D721Med (cell line): ENCODE results near the gene CXXC5.

Experiments
- DNase-seq: peaks from one replicate; pipeline ENCODE4 v3.0.0; 2011; ENCODE audit warnings: low spot score; ENCODE audit not compliant: insufficient read length
- FAIRE-seq: peaks from 2 replicates; lab custom pipeline; 2011; peaks lifted over from hg19 to GRCh38; lab: Jason Lieb, UNC
- TF ChIP-seq, protein P1 (sequence below): IDR thresholded peaks from 2 replicates; pipeline ENCODE4 v1.5.1; 2012; ENCODE audit warnings: mild to moderate bottlenecking, control low read depth; ENCODE audit not compliant: insufficient read depth; ENCODE audit errors: missing control alignments

CXXC5 gene

DNA sequence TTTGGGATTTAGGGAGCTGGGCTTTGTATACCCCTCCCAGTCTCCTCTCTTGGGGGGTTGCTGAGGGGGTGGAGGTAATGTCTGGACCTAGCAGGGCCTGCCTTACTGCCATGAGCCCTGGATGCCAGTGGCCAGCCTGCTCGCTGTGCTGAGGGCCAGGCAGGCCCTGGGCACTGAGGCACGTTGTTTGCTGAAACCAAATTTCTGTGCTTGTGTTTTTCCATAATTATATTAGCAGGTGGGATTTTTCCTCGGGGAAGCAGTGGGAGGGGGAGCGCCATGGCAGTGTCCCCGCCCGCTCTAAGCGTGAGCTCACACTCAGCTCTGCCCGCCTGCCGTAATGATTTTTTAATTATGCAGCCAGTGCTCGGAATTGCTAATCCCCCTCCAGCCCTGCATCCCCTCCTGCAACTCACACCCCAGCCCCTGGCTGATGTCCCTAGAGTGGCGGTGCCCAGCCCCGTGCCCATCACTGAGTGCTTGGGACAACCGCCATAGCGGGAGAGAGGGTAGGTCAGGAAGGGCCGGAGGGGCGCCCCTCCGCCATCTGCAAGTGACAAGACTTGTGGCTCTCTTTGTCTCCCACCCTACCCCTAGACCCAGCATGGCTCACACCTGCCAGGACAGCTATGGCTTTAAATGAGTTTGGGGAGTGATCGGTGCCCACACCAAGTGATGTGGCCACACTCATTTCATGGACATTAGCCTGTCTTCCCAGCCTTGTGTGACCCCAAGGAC lies 20.9 kb downstream of the CXXC5 start:
- DNase-seq (peak; percentile 69), FAIRE-seq (no peak)
- TF ChIP-seq, protein P1, sequence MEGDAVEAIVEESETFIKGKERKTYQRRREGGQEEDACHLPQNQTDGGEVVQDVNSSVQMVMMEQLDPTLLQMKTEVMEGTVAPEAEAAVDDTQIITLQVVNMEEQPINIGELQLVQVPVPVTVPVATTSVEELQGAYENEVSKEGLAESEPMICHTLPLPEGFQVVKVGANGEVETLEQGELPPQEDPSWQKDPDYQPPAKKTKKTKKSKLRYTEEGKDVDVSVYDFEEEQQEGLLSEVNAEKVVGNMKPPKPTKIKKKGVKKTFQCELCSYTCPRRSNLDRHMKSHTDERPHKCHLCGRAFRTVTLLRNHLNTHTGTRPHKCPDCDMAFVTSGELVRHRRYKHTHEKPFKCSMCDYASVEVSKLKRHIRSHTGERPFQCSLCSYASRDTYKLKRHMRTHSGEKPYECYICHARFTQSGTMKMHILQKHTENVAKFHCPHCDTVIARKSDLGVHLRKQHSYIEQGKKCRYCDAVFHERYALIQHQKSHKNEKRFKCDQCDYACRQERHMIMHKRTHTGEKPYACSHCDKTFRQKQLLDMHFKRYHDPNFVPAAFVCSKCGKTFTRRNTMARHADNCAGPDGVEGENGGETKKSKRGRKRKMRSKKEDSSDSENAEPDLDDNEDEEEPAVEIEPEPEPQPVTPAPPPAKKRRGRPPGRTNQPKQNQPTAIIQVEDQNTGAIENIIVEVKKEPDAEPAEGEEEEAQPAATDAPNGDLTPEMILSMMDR: no peak

DNA sequence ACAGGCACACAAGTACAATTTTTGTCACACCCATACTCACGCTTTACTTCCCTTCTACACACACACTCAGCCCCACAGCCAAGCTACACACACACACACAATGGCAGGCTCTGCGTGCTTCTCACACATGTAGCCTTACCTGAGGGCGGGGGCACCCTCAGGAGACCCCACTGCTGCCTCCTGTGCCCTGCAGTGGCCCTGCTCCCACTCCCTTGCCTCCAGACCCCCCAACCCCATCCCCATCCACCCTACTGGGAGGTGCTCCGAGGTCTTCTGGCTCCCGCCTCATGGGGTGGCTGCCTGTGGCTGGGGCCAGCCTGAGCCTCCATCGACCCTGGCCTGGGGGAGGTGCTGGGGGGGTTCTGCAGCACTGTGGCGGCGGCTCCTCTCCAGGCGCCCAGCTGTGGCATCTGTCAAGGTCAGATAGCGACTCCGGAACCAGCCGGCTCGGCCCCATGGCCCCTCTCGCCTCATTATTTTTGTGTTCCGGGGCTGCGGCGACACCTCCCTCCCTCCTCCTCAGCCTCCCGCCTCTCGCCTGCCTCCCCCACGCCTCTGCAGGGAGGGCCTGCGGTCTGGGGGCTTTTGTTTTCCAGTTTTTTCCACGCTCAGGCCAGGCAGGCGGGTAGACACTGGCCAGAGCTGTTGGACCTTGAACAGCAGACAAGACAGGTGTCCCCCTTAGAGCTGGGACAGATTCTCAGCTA lies 21.7 kb downstream of the CXXC5 start:
- TF ChIP-seq, protein P1: no peak
- FAIRE-seq (no peak), DNase-seq (no peak)

DNA sequence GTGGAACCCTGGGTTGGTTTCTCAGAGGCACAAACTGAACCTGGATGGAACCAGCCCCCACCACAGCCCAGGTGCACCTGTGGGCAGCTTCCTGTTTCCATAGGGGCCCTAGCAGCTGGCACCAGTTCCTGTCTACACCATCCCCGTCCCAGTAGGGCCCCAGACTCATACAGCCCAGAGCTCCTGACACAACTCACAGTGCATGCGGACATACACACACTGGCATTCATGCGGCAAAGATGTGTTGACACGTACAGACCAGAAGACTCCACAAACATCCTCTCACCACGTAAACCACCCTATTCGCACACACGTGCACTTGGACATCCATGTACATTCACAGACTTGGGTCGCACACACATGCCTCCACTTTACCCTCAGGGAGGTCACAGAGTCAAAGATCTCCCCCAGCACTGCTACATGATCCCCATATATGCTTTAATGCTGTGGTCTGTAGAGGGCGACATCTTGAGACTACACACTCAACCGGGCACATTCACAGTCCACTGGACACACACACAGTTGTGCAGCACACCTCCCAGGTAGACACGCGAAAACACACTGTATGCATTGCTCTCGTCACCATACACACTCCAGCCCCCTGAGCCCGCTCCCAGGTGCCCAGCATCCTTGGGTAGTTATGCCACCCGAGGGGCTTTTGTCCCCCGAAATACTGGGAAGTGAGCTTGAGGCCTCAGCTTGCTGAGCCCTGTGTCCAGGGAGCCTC lies 22.4 kb downstream of the CXXC5 start:
- no peak for FAIRE-seq
- TF ChIP-seq, protein P1: no peak
- DNase-seq: no peak

DNA sequence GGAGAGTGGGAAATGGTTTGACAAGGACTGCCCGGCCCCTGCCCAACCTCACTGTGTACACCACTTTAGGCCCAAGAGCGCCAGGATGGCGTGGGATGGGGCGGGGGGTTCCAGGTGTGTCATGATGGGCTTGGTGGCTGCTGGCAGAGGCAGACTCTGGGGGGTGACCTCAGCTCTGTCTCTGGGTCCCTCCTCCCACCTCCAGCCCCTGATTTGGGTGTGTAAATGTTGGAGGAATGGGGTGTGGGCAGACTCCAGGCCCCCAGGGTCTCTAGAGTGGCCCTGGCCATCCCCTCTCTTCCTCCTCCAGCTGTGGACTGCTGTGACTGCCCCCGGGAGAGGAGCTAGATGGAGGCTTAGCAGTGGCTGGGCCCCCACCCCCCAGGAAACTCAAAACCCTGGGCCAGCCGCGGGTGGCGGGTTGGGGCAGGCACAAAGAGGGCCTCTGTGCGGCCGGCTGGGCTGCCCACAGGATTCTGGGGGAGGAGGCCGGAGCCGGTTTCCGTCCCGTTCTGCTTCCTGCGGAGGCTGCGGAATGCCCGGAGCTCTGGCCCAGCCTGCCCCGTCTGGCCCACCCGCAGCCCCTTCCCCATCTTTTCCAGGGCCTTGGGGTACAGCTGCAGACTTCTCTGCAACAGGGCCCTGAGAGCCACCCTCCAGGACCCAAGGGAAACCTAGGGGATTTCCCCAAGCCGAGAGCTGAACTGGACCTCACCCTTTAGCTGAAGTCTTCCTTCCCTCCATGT lies 23.1 kb downstream of the CXXC5 start:
- TF ChIP-seq, protein P1: no peak
- FAIRE-seq (no peak), DNase-seq (no peak)

DNA sequence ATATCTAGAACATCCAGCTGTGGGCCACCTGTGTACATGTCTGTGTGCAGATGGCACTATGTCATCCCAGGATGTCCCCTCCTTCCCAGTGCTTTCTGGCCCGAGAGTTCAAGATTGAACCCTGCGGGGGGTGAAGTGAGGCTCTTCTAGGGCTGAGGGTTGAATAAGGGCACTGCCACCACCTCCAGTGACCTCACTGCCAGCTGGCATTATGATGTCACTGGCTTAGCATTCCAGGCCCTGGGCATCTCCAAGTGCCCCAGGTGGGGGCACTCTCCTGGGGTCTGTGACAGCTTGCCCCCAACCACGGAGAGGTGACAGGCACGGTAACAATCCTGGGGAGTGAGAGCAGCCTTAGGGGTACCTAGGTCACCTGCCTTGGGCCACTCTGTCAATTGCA lies 27.1 kb downstream of the CXXC5 start:
- TF ChIP-seq, protein P1: no peak
- FAIRE-seq (no peak), DNase-seq (no peak)

DNA sequence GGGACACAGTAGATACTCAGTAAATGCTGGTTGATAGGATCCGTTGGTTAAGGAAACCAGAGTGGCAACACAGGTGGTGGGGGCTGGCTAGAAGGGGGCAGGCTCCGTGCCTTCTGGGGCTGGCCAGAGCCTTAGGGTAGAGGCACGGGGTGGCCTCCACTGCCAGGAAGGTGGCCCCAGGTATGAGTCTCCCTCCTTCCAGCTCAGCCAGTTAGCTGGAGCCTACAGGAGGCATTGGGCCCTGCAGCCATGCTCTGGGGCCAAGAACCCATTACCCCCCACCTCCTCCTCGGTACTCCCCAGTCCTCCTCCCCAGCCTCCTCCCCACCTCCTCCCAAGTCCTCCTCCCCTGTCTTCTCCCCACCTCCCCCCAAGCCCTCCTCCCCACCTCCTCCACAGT lies 27.7 kb downstream of the CXXC5 start:
- FAIRE-seq: no peak

More for the DNA sequence above, 27.7 kb downstream of the CXXC5 start:
- TF ChIP-seq, protein P1: no peak
- DNase-seq: no peak
